Astrocyte (in vitro differentiated cells and primary cell): Measurements from ENCODE around the gene SLC12A6. TPM values are rescaled to one million over a fixed set of nuclear protein-coding genes. Genes with fewer than 3 reads are reported as not detected.
"Not testable (repeated sequence)": the region's sequence is repeated elsewhere in the genome, so short reads cannot be mapped to it uniquely, and the experiment has no call there.

ENCODE experiments used
- DNase-seq: peaks from one replicate; pipeline ENCODE4 v3.0.0-alpha.2; 2010; ENCODE audit warnings: low read depth
- FAIRE-seq: peaks from 2 replicates; lab custom pipeline; 2011; peaks lifted over from hg19 to GRCh38; lab: Jason Lieb, UNC
- H2AFZ ChIP-seq: 2 replicates; pipeline ENCODE4 v1.6.0; 2012; ENCODE audit warnings: low read depth, low read length, inconsistent platforms
- H3K27ac ChIP-seq: 2 replicates; pipeline ENCODE4 v1.5.1; 2011; ENCODE audit warnings: low read depth, low read length, inconsistent platforms
- H3K27me3 ChIP-seq: 2 replicates; pipeline ENCODE4 v1.6.0; 2011; ENCODE audit warnings: low read length, inconsistent platforms; ENCODE audit not compliant: insufficient read depth
- H3K36me3 ChIP-seq: 2 replicates; pipeline ENCODE4 v1.5.1; 2011; ENCODE audit warnings: low read length, inconsistent platforms; ENCODE audit not compliant: insufficient read depth
- H3K4me1 ChIP-seq: 2 replicates; pipeline ENCODE4 v1.5.1; 2011; ENCODE audit warnings: low read length, inconsistent platforms; ENCODE audit not compliant: insufficient read depth
- H3K4me2 ChIP-seq: 2 replicates; pipeline ENCODE4 v1.6.0; 2012; ENCODE audit warnings: low read length, inconsistent platforms
- H3K4me3 ChIP-seq: 2 replicates; pipeline ENCODE4 v1.5.1; 2011; ENCODE audit warnings: low read depth, mild to moderate bottlenecking, low read length, inconsistent platforms; ENCODE audit not compliant: insufficient read depth
- H3K79me2 ChIP-seq: 2 replicates; pipeline ENCODE4 v1.6.0; 2012; ENCODE audit warnings: mild to moderate bottlenecking, low read length, inconsistent platforms; ENCODE audit not compliant: insufficient read depth
- H3K9ac ChIP-seq: 2 replicates; pipeline ENCODE4 v1.6.0; 2012; ENCODE audit warnings: mild to moderate bottlenecking, low read length, inconsistent platforms
- H3K9me3 ChIP-seq: 2 replicates; pipeline ENCODE4 v1.5.1; 2012; ENCODE audit warnings: low read depth, mild to moderate bottlenecking, low read length, inconsistent platforms; ENCODE audit not compliant: insufficient read depth
- H4K20me1 ChIP-seq: 2 replicates; pipeline ENCODE4 v1.6.0; 2012; ENCODE audit warnings: low read length, inconsistent platforms; ENCODE audit not compliant: insufficient read depth
- H3K27ac Mint-ChIP-seq: one replicate; pipeline ENCODE4 v1.8.0; 2021; ENCODE audit warnings: mild to moderate bottlenecking, mixed read lengths; ENCODE audit not compliant: unreplicated experiment
- H3K27me3 Mint-ChIP-seq: one replicate; pipeline ENCODE4 v1.8.0; 2021; ENCODE audit warnings: low read depth, mixed read lengths; ENCODE audit not compliant: unreplicated experiment
- H3K36me3 Mint-ChIP-seq: one replicate; pipeline ENCODE4 v1.8.0; 2021; ENCODE audit warnings: low read depth, mixed read lengths; ENCODE audit not compliant: unreplicated experiment
- H3K4me1 Mint-ChIP-seq: one replicate; pipeline ENCODE4 v1.8.0; 2021; ENCODE audit warnings: low read depth, mixed read lengths; ENCODE audit not compliant: unreplicated experiment
- H3K4me3 Mint-ChIP-seq: one replicate; pipeline ENCODE4 v1.8.0; 2021; ENCODE audit warnings: mild to moderate bottlenecking, moderate library complexity, mixed read lengths; ENCODE audit not compliant: unreplicated experiment
- H3K9me3 Mint-ChIP-seq: one replicate; pipeline ENCODE4 v1.8.0; 2021; ENCODE audit warnings: mild to moderate bottlenecking, mixed read lengths; ENCODE audit not compliant: unreplicated experiment
- EZH2 ChIP-seq: IDR thresholded peaks from 2 replicates; pipeline ENCODE4 v1.6.1; 2012; ENCODE audit warnings: mild to moderate bottlenecking, low read length, inconsistent platforms; ENCODE audit not compliant: insufficient read depth
- total RNA-seq: library from RNA; stranded (reverse); gene quantifications from 2 replicates; pipeline ENCODE4 v1.2.1, GENCODE V29; 2021
- TF ChIP-seq, protein P1 (sequence below): IDR thresholded peaks from 2 replicates; pipeline ENCODE4 v1.5.1; 2011; ENCODE audit warnings: low read depth, mild to moderate bottlenecking, inconsistent platforms, low read length, moderate library complexity; ENCODE audit not compliant: insufficient read depth

The SLC12A6 gene
- total RNA-seq, 1 donor from 2014 or later = 15.8 TPM

DNA sequence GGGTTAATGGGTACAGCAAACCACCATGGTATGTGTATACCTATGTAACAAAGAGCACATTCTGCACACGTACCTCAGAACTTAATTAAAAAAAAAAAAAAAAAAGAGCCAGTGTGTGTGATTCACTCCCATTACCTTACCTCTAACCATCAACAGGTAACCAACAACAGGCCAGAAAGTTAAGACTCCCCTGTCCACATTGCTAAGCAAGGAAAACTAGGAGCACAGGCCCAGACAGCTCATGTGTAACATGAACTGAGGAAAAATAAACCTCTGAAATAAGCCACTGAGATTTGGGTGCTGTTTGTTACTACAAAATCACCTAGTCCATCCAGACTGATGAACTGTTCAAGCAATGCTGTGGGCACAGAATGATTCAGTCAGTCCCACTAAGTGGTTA lies 133.6 kb downstream of the SLC12A6 start:
- peaks cover 98% of the 10 kb centered on the region for H3K79me2 ChIP-seq
- TF ChIP-seq, protein P1, sequence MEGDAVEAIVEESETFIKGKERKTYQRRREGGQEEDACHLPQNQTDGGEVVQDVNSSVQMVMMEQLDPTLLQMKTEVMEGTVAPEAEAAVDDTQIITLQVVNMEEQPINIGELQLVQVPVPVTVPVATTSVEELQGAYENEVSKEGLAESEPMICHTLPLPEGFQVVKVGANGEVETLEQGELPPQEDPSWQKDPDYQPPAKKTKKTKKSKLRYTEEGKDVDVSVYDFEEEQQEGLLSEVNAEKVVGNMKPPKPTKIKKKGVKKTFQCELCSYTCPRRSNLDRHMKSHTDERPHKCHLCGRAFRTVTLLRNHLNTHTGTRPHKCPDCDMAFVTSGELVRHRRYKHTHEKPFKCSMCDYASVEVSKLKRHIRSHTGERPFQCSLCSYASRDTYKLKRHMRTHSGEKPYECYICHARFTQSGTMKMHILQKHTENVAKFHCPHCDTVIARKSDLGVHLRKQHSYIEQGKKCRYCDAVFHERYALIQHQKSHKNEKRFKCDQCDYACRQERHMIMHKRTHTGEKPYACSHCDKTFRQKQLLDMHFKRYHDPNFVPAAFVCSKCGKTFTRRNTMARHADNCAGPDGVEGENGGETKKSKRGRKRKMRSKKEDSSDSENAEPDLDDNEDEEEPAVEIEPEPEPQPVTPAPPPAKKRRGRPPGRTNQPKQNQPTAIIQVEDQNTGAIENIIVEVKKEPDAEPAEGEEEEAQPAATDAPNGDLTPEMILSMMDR = no peak
- TF ChIP-seq EZH2 = no peak
- no peak overlapping the region for H3K4me3 Mint-ChIP-seq
- peaks cover 10% of the 10 kb centered on the region for H3K4me1 ChIP-seq
- no peaks in the 10 kb centered on the region for H3K27me3 Mint-ChIP-seq
- no peak overlapping the region for H3K27ac ChIP-seq
- peaks cover 62% of the 10 kb centered on the region for H4K20me1 ChIP-seq
- H2AFZ ChIP-seq = no peak overlapping the region
- H3K27ac Mint-ChIP-seq = no peak overlapping the region
- peaks cover 18% of the 10 kb centered on the region for H3K4me1 Mint-ChIP-seq
- H3K4me3 ChIP-seq = no peak overlapping the region
- H3K9ac ChIP-seq = no peak overlapping the region
- H3K36me3 Mint-ChIP-seq = peaks cover 18% of the 10 kb centered on the region
- DNase-seq (no peak), FAIRE-seq (no peak)
- H3K9me3 Mint-ChIP-seq = peaks cover 4% of the 10 kb centered on the region
- no peaks in the 10 kb centered on the region for H3K27me3 ChIP-seq
- H3K9me3 ChIP-seq = no peaks in the 10 kb centered on the region
- no peak overlapping the region for H3K4me2 ChIP-seq
- peaks cover 3% of the 10 kb centered on the region for H3K36me3 ChIP-seq

DNA sequence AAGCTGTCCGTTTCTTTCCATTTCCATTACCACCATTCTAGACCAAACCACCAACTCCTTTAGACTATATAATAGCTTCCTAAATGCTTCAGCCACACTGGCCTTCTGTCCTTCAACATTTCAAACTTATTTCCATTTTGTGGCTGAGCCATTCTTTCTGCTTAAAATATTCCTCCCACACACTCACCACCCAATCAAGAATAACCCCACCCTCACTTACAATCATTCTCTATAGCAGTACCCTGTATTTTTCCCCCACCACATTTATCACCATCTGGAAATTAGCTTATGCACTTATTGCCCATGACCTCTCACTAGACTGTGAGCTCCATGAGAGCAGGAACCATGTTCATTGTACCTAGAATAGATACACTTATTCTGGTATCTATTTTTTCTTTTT lies 134.3 kb downstream of the SLC12A6 start:
- no peak overlapping the region for H3K27ac Mint-ChIP-seq
- H3K27me3 ChIP-seq = no peaks in the 10 kb centered on the region
- H3K4me1 ChIP-seq = peaks cover 7% of the 10 kb centered on the region
- no peak overlapping the region for H3K4me3 ChIP-seq
- peaks cover 3% of the 10 kb centered on the region for H3K36me3 ChIP-seq
- no peaks in the 10 kb centered on the region for H3K27me3 Mint-ChIP-seq
- H2AFZ ChIP-seq = no peak overlapping the region
- no peak overlapping the region for H3K27ac ChIP-seq
- H3K4me1 Mint-ChIP-seq = peaks cover 18% of the 10 kb centered on the region
- DNase-seq = no peak
- peaks cover 4% of the 10 kb centered on the region for H3K9me3 Mint-ChIP-seq
- peaks cover 68% of the 10 kb centered on the region for H4K20me1 ChIP-seq
- no peaks in the 10 kb centered on the region for H3K9me3 ChIP-seq
- H3K36me3 Mint-ChIP-seq = peaks cover 19% of the 10 kb centered on the region
- FAIRE-seq = no peak
- H3K4me3 Mint-ChIP-seq = no peak overlapping the region
- TF ChIP-seq, protein P1 = no peak
- no peak for TF ChIP-seq EZH2
- peaks cover 98% of the 10 kb centered on the region for H3K79me2 ChIP-seq
- no peak overlapping the region for H3K9ac ChIP-seq
- no peak overlapping the region for H3K4me2 ChIP-seq

DNA sequence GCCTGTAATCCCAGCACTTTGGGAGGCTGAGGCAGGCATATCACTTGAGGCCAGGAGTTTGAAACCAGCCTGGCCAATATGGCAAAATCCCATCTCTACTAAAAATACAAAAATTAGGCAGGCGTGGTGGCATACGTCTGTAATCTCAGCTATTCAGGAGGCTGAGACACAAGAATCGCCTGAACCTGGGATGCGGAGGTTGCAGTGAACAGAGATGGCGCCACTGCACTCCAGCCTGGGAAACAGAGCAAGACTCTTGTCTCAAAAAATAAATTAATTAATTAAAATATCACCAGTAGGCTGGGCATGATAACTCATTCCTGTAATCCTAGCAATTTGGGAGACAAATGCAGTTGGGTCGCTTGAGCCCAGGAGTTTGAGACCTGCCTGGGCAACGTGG lies 144.3 kb downstream of the SLC12A6 start:
- H3K27ac Mint-ChIP-seq, H3K36me3 Mint-ChIP-seq: not testable (repeated sequence)

More for the DNA sequence above, 144.3 kb downstream of the SLC12A6 start:
- not testable (repeated sequence) for H3K9me3 Mint-ChIP-seq, H3K9ac ChIP-seq, H3K27me3 Mint-ChIP-seq, H3K4me2 ChIP-seq, H3K36me3 ChIP-seq, H3K27ac ChIP-seq, H3K4me3 ChIP-seq, H3K9me3 ChIP-seq, H3K4me1 ChIP-seq, FAIRE-seq, H3K4me3 Mint-ChIP-seq, H2AFZ ChIP-seq, H3K4me1 Mint-ChIP-seq, DNase-seq, H3K27me3 ChIP-seq
- Histone ChIP-seq H3K79me2 (peaks cover 95% of the 10 kb centered on the region), H4K20me1 (peaks cover 60% of the 10 kb centered on the region)
